HG03521 (cell line): ENCODE measurements around the gene FBXL16.
"Not testable (repeated sequence)": the region's sequence is repeated elsewhere in the genome, so short reads cannot be mapped to it uniquely, and the experiment has no call there.

ENCODE experiments used
- ATAC-seq: cut with Tn5 transposase; IDR thresholded peaks from one replicate; pipeline ENCODE4 v1.9.1; 2021; ENCODE audit warnings: mild to moderate bottlenecking, moderate library complexity; ENCODE audit not compliant: unreplicated experiment

The FBXL16 gene

GRCh38 chr16:692356-693108 lies 13.1 kb downstream of the FBXL16 start:
- no peak for ATAC-seq

GRCh38 chr16:691242-691641 lies 14.4 kb downstream of the FBXL16 start:
- not testable (repeated sequence) for ATAC-seq

GRCh38 chr16:689175-689897 lies 16.3 kb downstream of the FBXL16 start:
- no peak for ATAC-seq

GRCh38 chr16:687499-687898 lies 18.1 kb downstream of the FBXL16 start:
- ATAC-seq, result no peak

- ATAC-seq, result no peak
Measured at GRCh38 chr16:686459-687260, 18.9 kb downstream of the FBXL16 start.

- ATAC-seq, result no peak
Measured at GRCh38 chr16:685967-686366, 19.6 kb downstream of the FBXL16 start.

GRCh38 chr16:684961-685696 lies 20.5 kb downstream of the FBXL16 start:
- no peak for ATAC-seq

GRCh38 chr16:684071-684794 lies 21.4 kb downstream of the FBXL16 start, which contains the start of gene JMJD8:
TSS of gene JMJD8 (minus strand) at chr16:684334. CDS start at chr16:684319, 15 bp downstream.
- ATAC-seq, result peak; percentile 63

- ATAC-seq, result no peak
Measured at GRCh38 chr16:683396-684070, 22.1 kb downstream of the FBXL16 start.

GRCh38 chr16:682493-683395 lies 22.9 kb downstream of the FBXL16 start:
- no peak for ATAC-seq

- ATAC-seq, result no peak
Measured at GRCh38 chr16:681746-682427, 23.7 kb downstream of the FBXL16 start.

- ATAC-seq, result no peak
Measured at GRCh38 chr16:680967-681745, 24.4 kb downstream of the FBXL16 start.

- ATAC-seq, result no peak
Measured at GRCh38 chr16:680625-680945, 25.0 kb downstream of the FBXL16 start.

- peak; percentile 38 for ATAC-seq
Measured at GRCh38 chr16:679814-680624, 25.6 kb downstream of the FBXL16 start, which contains the start of gene STUB1. TSS of gene STUB1 (plus strand) at chr16:680410. CDS start at chr16:680526, 116 bp downstream.

GRCh38 chr16:678858-679813 lies 26.5 kb downstream of the FBXL16 start:
- ATAC-seq, result no peak
